ENCODE results near the gene NLN. TPM values are rescaled to one million over a fixed set of nuclear protein-coding genes. Genes with fewer than 3 reads are reported as not detected.
"Not testable (repeated sequence)": the region's sequence is repeated elsewhere in the genome, so short reads cannot be mapped to it uniquely, and the experiment has no call there.

The NLN gene
- total RNA-seq, 1 donor from 2014 or later: 21.0 TPM

- not testable (repeated sequence) for DNase-seq (ENCODE audit: low read depth in 2 of 2)
Observed at GRCh38 chr5:65871776-65872175, 149.8 kb downstream of the NLN start.

GRCh38 chr5:65873181-65873750, 151.3 kb downstream of the NLN start:
- DNase-seq (ENCODE audit: low read depth in 2 of 2): peak; percentile 70 to 92

- peak; percentile 41 to 86 for DNase-seq (ENCODE audit: low read depth in 2 of 2)
Observed at GRCh38 chr5:65874241-65874640, 152.2 kb downstream of the NLN start.

GRCh38 chr5:65876496-65876895, 154.5 kb downstream of the NLN start:
- peak in 1 of 2 donors; percentile 32 for DNase-seq (ENCODE audit: low read depth in 2 of 2)

DNA sequence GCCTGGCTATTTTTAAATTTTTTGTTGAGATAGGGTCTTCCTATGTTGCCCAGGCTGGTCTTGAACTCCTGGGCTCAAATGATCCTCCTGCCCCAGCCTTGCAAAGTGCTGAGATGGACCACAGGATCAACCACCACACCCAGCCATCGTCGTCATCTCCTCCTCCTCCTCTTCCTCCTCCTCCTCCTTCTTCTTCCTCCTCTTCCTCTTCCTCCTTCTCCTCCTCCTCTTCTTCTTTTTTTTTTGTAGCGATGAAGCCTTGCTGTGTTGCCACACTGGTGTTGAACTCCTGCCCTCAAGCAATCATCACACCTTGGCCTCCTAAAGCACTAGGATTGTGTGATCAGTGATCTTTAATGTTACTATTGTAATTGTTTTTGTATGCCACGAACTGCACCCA, 155.0 kb downstream of the NLN start:
- DNase-seq (ENCODE audit: low read depth in 2 of 2): no peak

Other genes with a start within 250 kb of the NLN start
- gene ADAMTS6, start 240.3 kb upstream of the NLN start, total RNA-seq: 30.9 and 52.2 TPM in 2 replicates
- 6.3 and 10.5 TPM in 2 replicates for gene CENPK, start 159.0 kb upstream of the NLN start, total RNA-seq
- 23.1 and 39.3 TPM in 2 replicates for gene PPWD1, start 158.9 kb upstream of the NLN start, total RNA-seq
- gene TRIM23, start 97.9 kb upstream of the NLN start, total RNA-seq: 19.2 and 28.8 TPM in 2 replicates
- 2.6 and 3.6 TPM in 2 replicates for gene SHLD3, start 97.2 kb upstream of the NLN start, total RNA-seq
- 20.3 and 25.2 TPM in 2 replicates for gene TRAPPC13, start 97.2 kb upstream of the NLN start, total RNA-seq
- 9.3 and 9.4 TPM in 2 replicates for gene SGTB, start 96 bp upstream of the NLN start, total RNA-seq
- 43.8 and 55.2 TPM in 2 replicates for gene ERBIN, start 204.4 kb downstream of the NLN start, total RNA-seq

All from lung microvascular endothelial cell (primary cell).